SK-N-MC (cell line): ENCODE measurements around the gene SPHK2.

ENCODE experiments used
- DNase-seq: peaks from one replicate; pipeline ENCODE4 v3.0.0-alpha.2; 2011; ENCODE audit warnings: low read depth, low spot score
- H3K27ac ChIP-seq: fragments of 200-600 bp; sonication (generic); 2 replicates; pipeline ENCODE4 v1.5.1; 2016; ENCODE audit warnings: mixed run types
- H3K36me3 ChIP-seq: fragments of 200-600 bp; sonication (generic); 2 replicates; pipeline ENCODE4 v1.6.1; 2017; ENCODE audit warnings: antibody characterized with exemption, low read length, mixed read lengths; ENCODE audit not compliant: insufficient read depth
- H3K4me3 ChIP-seq: fragments of 200-600 bp; sonication (generic); 2 replicates; pipeline ENCODE4 v1.5.1; 2016
- H3K9ac ChIP-seq: fragments of 200-600 bp; sonication (generic); 2 replicates; pipeline ENCODE4 v1.8.0; 2017; ENCODE audit warnings: mixed run types, mixed read lengths; ENCODE audit not compliant: insufficient read length
- H3K9me3 ChIP-seq: fragments of 200-600 bp; sonication (generic); 2 replicates; pipeline ENCODE4 v1.6.1; 2017; ENCODE audit warnings: low read depth, mild to moderate bottlenecking, antibody characterized with exemption, low read length, moderate library complexity, mixed read lengths
- EZH2 ChIP-seq: fragments of 200-600 bp; sonication (generic); IDR thresholded peaks from one replicate; pipeline ENCODE4 v1.6.1; 2017; ENCODE audit warnings: antibody characterized with exemption
- FOXP2 ChIP-seq: optimal IDR thresholded peaks from 2 replicates; pipeline ENCODE3; 2011; ENCODE audit warnings: mild to moderate bottlenecking, moderate library complexity; ENCODE audit not compliant: insufficient read depth; ENCODE audit errors: extremely low read length, control extremely low read depth
- POLR2AphosphoS5 ChIP-seq: IDR thresholded peaks from 2 replicates; pipeline ENCODE4 v1.6.1; 2012; ENCODE audit warnings: mild to moderate bottlenecking, low read depth, low read length, borderline replicate concordance

Gene SPHK2

GRCh38 chr19:48665786-48666185 lies 46.5 kb downstream of the SPHK2 start:
- Histone ChIP-seq H3K9me3 (no peaks in the 10 kb centered on the region), H3K27ac (no peak overlapping the region), H3K4me3 (no peak overlapping the region), H3K36me3 (no peaks in the 10 kb centered on the region), H3K9ac (no peak overlapping the region)
- DNase-seq: no peak
- TF ChIP-seq POLR2AphosphoS5 (no peak), EZH2 (no peak)

GRCh38 chr19:48668332-48668731 lies 49.0 kb downstream of the SPHK2 start:
- no peaks in the 10 kb centered on the region for H3K36me3 ChIP-seq
- H3K4me3 ChIP-seq: no peak overlapping the region
- H3K9me3 ChIP-seq: no peaks in the 10 kb centered on the region
- no peak overlapping the region for H3K9ac ChIP-seq
- no peak overlapping the region for H3K27ac ChIP-seq
- TF ChIP-seq FOXP2: no peak
- TF ChIP-seq POLR2AphosphoS5: no peak
- no peak for TF ChIP-seq EZH2
- DNase-seq: no peak

GRCh38 chr19:48668761-48669160 lies 49.5 kb downstream of the SPHK2 start:
- no peak for TF ChIP-seq FOXP2
- no peak for TF ChIP-seq EZH2
- Histone ChIP-seq H3K27ac (no peak overlapping the region), H3K4me3 (no peak overlapping the region), H3K9ac (no peak overlapping the region), H3K9me3 (no peaks in the 10 kb centered on the region), H3K36me3 (no peaks in the 10 kb centered on the region)
- DNase-seq: no peak

GRCh38 chr19:48669903-48670668 lies 50.8 kb downstream of the SPHK2 start:
- Histone ChIP-seq H3K9ac (no peak overlapping the region), H3K9me3 (no peaks in the 10 kb centered on the region), H3K36me3 (no peaks in the 10 kb centered on the region), H3K27ac (no peak overlapping the region), H3K4me3 (no peak overlapping the region)
- TF ChIP-seq POLR2AphosphoS5 (no peak), FOXP2 (no peak), EZH2 (no peak)
- no peak for DNase-seq

GRCh38 chr19:48670699-48671445 lies 51.6 kb downstream of the SPHK2 start:
- no peak overlapping the region for H3K27ac ChIP-seq
- H3K9me3 ChIP-seq: no peaks in the 10 kb centered on the region
- DNase-seq: no peak
- H3K9ac ChIP-seq: no peak overlapping the region
- TF ChIP-seq EZH2 (no peak), POLR2AphosphoS5 (no peak), FOXP2 (no peak)
- no peaks in the 10 kb centered on the region for H3K36me3 ChIP-seq
- no peak overlapping the region for H3K4me3 ChIP-seq

- DNase-seq: no peak
- H3K27ac ChIP-seq: no peak overlapping the region
- no peak overlapping the region for H3K9ac ChIP-seq
- no peak overlapping the region for H3K4me3 ChIP-seq
- no peaks in the 10 kb centered on the region for H3K9me3 ChIP-seq
- no peaks in the 10 kb centered on the region for H3K36me3 ChIP-seq
- TF ChIP-seq POLR2AphosphoS5 (no peak), EZH2 (no peak), FOXP2 (no peak)
These were observed 52.2 kb downstream of the SPHK2 start for GRCh38 chr19:48671446-48671995.

- Histone ChIP-seq H3K9me3 (no peaks in the 10 kb centered on the region), H3K36me3 (no peaks in the 10 kb centered on the region), H3K27ac (no peak within 1 kb of the TSS), H3K9ac (no peak within 1 kb of the TSS), H3K4me3 (no peak within 1 kb of the TSS)
- no peak for TF ChIP-seq POLR2AphosphoS5
- no peak for TF ChIP-seq FOXP2
- no peak for TF ChIP-seq EZH2
- DNase-seq: no peak
These were observed 53.7 kb downstream of the SPHK2 start, which contains the start of gene NTN5 for GRCh38 chr19:48672994-48673393. NTN5 (minus strand) TSS chr19:48673017; CDS start chr19:48670986, 2,031 bp downstream.

- no peaks in the 10 kb centered on the region for H3K9me3 ChIP-seq
- TF ChIP-seq POLR2AphosphoS5 (no peak), EZH2 (no peak), FOXP2 (no peak)
- H3K27ac ChIP-seq: no peak overlapping the region
- H3K36me3 ChIP-seq: no peaks in the 10 kb centered on the region
- H3K9ac ChIP-seq: no peak overlapping the region
- no peak overlapping the region for H3K4me3 ChIP-seq
- no peak for DNase-seq
These were observed 54.3 kb downstream of the SPHK2 start for GRCh38 chr19:48673436-48674100.
